Right cardiac atrium (tissue), 5 donors: ENCODE measurements around the gene CCDC69. TPM values are rescaled to one million over a fixed set of nuclear protein-coding genes. Genes with fewer than 3 reads are reported as not detected.
"Not testable (repeated sequence)": the region's sequence is repeated elsewhere in the genome, so short reads cannot be mapped to it uniquely, and the experiment has no call there.

Experiments
- ATAC-seq, 2 donors: fragments of 200-7000 bp; cut with Tn5 transposase; one replicate each; pipeline versions ENCODE4 v1.8.0 to v1.9.1; 2020; ENCODE audit warnings: moderate library complexity in 2 of 2, mild to moderate bottlenecking in 1 of 2
- DNase-seq, 3 donors: peaks; one replicate each; pipeline ENCODE4 v3.0.0-alpha.2; 2020
- H3K27ac ChIP-seq: one replicate; pipeline ENCODE4 v1.5.1; 2013; ENCODE audit warnings: mild to moderate bottlenecking, low read length, control low read depth, moderate library complexity
- H3K27me3 ChIP-seq: one replicate; pipeline ENCODE4 v1.6.1; 2013; ENCODE audit not compliant: control insufficient read depth, insufficient read depth
- H3K4me1 ChIP-seq: one replicate; pipeline ENCODE4 v1.6.1; 2013; ENCODE audit warnings: low read length; ENCODE audit not compliant: control insufficient read depth, insufficient read depth
- H3K4me3 ChIP-seq: one replicate; pipeline ENCODE4 v1.5.1; 2013; ENCODE audit warnings: low read length, control low read depth
- H3K9me3 ChIP-seq: one replicate; pipeline ENCODE4 v1.6.1; 2013; ENCODE audit warnings: low read length; ENCODE audit not compliant: control insufficient read depth
- WGBS: extraction: QIAGEN DNeasy Blood & Tissue Kit; methylation state at CpG from one replicate; pipeline ENCODE4 v1.1.7; 2013; 5-methylcytosine and 5-hydroxymethylcytosine counted together
- intact Hi-C, 4 donors: fragments of 100-400 bp; cut with DNase I; formaldehyde crosslinking; loops; one replicate each; pipeline versions ENCODE4 v1.11.0 to v1.14.0; 2022 to 2023
- polyA plus RNA-seq: library from polyadenylated mRNA; stranded (reverse); fragments of 200-250 nt; gene quantifications from one replicate; pipeline ENCODE4 v1.2.3, GENCODE V29; 2013
- total RNA-seq, 4 donors: library from RNA; stranded (reverse); fragmentation: NEBNext Ultra II Directional; extraction: Animal tissue kit (Norgen Biotek cat#: 25700); gene quantifications; one replicate each; pipeline ENCODE4 v1.2.1, GENCODE V29; 2021
- donor health status: healthy with polysubstance abuse.
- donor health status: DM: no; HTN: yes; CAD: no.
- donor health status: DM: no; HTN: no; CAD: no.
- donor health status: DM: no; HTN: yes; CAD: no; lungs with severe emphysema.
- donor health status: DM: yes; HTN: yes; CAD: no.

CCDC69 gene
- total and polyA plus RNA-seq, 5 donors = 167 to 244 (median 191) TPM

GRCh38 chr5:151180291-151180690 is 43.6 kb downstream of the CCDC69 start:
- no peaks in the 10 kb centered on the region for H3K4me1 ChIP-seq
- intact Hi-C loops = no loop called here
- DNase-seq = no peak
- H3K9me3 ChIP-seq = no peaks in the 10 kb centered on the region
- no peak overlapping the region for H3K4me3 ChIP-seq
- ATAC-seq = no peak
- H3K27me3 ChIP-seq = no peaks in the 10 kb centered on the region
- H3K27ac ChIP-seq = no peak overlapping the region
- WGBS = 93% methylated on average over 6 of the region's 6 CpGs

- no peak for DNase-seq
- no peak for ATAC-seq
- intact Hi-C loops = loop anchor here in 1 of 4 donors (10.0 kb wide), 1 partner anchor 55 kb away; no protein-coding TSS in a partner anchor
- Histone ChIP-seq H3K9me3 (no peaks in the 10 kb centered on the region), H3K27me3 (no peaks in the 10 kb centered on the region), H3K4me3 (no peak overlapping the region), H3K27ac (no peak overlapping the region), H3K4me1 (no peaks in the 10 kb centered on the region)
- WGBS = 91% methylated on average over 4 of the region's 4 CpGs
These were observed 44.4 kb downstream of the CCDC69 start for GRCh38 chr5:151179489-151179840.

DNA sequence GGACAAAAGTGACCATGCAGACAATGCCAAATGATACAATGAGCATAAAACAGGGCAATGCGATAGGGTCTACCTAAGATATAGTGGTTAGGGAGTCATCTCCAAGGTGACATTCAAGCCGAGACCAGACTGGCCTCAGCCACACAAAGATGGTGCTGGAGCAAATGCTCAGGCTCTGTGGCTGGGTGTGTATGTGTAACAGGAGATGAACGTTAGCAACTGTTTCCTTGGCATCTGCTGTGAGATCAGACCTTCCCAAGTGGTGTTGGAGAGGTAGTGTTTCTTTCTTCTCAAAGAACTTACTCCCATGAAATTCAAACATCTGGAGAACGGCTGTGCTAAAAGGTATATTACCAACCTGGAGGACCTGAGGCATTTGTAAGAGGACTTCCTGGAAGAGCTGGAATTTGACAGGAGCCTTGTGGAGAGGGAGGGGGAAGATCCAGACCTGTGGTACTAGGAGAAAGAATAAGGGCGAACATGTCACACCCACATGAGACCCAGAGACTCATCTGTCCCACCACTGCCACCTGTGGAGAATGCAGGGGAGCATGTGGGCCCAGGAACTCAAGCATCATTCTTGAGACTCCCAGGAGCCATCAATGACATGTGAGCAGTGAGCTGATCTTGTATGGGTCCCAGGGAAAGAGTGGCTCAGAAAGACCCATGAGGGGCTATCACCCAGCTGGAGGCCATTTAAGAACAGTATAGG is 45.0 kb downstream of the CCDC69 start:
- intact Hi-C loops = loop anchor here in 1 of 4 donors (10.0 kb wide), 1 partner anchor 56 kb away; no protein-coding TSS in a partner anchor
- no peak for DNase-seq

DNA sequence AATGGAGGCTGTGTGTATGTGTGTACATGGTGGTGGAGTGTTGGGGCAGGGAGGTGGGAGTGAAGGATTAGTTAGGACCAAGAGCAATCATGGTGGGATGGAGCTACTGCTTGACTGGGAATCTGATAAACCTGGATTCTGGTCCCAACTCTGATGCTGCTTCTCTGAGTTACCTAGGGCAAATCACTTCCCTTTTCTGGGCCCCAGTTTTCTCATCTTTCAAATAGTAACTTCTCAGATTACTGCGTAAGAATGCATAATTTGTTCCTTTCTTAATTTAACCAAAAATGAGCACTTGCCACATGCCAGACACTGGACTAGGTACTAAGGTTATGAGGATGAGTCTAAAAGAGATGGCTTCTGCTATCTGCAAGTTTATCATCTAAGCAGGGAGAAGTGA is 45.5 kb downstream of the CCDC69 start:
- no peak overlapping the region for H3K4me3 ChIP-seq
- no peaks in the 10 kb centered on the region for H3K9me3 ChIP-seq
- 94% methylated on average over 1 of the region's 1 CpG for WGBS
- no peak overlapping the region for H3K27ac ChIP-seq
- H3K4me1 ChIP-seq = peaks cover 3% of the 10 kb centered on the region
- intact Hi-C loops = loop anchor here in 1 of 4 donors (10.0 kb wide), 1 partner anchor 56 kb away; no protein-coding TSS in a partner anchor
- DNase-seq = no peak
- ATAC-seq = no peak
- H3K27me3 ChIP-seq = no peaks in the 10 kb centered on the region

More for the DNA sequence above, 45.0 kb downstream of the CCDC69 start:
- Histone ChIP-seq H3K27ac (no peak overlapping the region), H3K4me1 (peaks cover 3% of the 10 kb centered on the region), H3K27me3 (no peaks in the 10 kb centered on the region), H3K9me3 (no peaks in the 10 kb centered on the region), H3K4me3 (no peak overlapping the region)
- 81% methylated on average over 5 of the region's 5 CpGs for WGBS
- no peak for ATAC-seq

DNA sequence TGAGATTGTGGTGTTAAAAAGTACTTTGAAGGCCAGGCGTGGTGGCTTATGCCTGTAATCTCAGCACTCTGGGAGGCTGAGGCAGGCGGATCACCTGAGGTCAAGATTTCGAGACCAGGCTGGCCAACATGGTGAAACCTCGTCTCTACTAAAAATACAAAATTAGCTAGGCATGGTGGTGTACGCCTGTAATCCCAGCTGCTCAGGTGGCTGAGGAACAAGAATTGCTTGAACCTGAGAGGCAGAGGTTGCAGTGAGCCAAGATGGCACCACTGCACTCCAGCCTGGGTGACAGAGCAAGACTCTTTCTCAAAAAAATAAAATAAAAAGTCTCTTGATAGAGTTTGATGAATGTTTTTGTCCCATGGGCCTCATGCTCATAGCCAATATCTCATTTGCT is 47.6 kb downstream of the CCDC69 start:
- H3K4me1 ChIP-seq, H3K4me3 ChIP-seq, H3K9me3 ChIP-seq, ATAC-seq, DNase-seq, H3K27ac ChIP-seq, H3K27me3 ChIP-seq: not testable (repeated sequence)
- 93% methylated on average over 5 of the region's 5 CpGs for WGBS
- intact Hi-C loops = loop anchor here in 1 of 4 donors (10.0 kb wide), 1 partner anchor 59 kb away; no protein-coding TSS in a partner anchor

DNA sequence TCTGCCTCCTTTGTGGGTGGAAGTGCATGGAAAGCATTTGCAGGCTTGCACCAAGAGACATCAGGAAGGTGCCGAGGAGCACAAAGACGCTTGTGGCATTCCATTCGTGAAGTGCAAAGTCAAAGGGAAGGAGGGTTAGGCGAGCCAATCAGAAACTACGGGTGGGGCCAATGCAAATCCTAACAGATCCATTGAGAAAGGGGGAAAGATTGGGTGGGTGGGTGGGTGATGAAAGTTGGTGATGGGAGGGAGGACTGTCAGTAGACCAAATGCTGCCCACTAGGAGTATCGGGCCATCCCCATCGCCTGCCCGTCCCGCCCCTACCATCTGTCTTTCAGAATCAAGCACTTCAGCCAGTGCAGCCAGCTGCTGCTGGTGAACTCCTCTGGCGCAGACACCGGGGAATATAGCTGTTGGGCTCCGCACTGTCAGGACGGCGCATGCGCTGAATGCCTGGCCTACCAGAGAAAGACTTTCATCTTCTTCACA is 49.2 kb downstream of the CCDC69 start:
- intact Hi-C loops = loop anchor here in 1 of 4 donors (10.0 kb wide), 1 partner anchor 60 kb away; no protein-coding TSS in a partner anchor
- no peaks in the 10 kb centered on the region for H3K27me3 ChIP-seq
- H3K9me3 ChIP-seq = no peaks in the 10 kb centered on the region
- 60% methylated on average over 15 of the region's 15 CpGs for whole genome bisulfite sequencing
- ATAC-seq (peak; percentile 59 to 62), DNase-seq (peak; percentile 46 to 79 (median 64))
- H3K4me3 ChIP-seq = no peak overlapping the region
- peak overlapping the region; percentile 12 for H3K27ac ChIP-seq
- H3K4me1 ChIP-seq = peaks cover 3% of the 10 kb centered on the region

DNA sequence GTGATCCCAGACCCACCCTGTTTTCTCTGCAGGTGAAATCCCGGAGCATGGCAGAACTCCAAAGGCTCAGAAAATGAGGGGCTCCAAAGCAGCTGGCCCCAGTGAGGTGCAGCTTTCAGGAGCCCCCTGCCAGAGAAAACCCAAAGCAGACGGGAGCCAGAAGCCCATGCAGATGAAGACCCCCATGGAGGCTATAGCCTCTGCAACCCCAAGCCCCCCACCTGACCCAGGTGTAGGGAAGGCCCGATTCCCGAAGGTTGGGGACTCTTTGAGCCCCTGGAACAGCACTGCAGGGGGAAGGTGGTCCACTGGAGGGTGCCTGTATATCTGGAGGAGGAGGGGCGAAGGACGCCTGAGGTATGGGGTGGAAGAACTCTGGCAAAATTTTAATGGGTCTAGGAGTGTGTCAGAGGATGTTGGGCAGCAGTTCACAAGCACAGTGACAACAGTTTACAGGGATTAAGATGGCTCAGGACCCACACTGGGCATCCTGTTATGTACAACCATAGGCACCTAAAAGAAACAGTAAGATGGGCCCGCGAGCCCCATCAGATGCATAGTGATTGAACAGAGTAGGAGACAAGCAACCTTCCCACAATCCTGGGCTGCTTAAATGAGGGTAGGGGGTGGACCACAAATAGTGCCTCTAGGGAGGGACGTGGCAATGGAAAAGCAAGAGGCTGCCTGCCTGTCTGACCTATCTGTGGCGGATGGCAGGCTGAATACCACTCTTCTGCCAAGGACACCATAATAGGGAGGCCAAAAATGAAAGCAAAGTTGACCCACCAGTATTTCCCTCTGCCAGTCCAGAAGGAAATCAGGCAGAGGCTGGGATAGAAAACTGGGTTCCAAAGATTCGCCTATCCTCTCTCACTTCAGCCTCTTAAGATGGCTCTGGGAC is 49.9 kb downstream of the CCDC69 start:
- H3K4me3 ChIP-seq = no peak overlapping the region
- DNase-seq = no peak
- H3K27me3 ChIP-seq = no peaks in the 10 kb centered on the region
- H3K4me1 ChIP-seq = peaks cover 3% of the 10 kb centered on the region
- WGBS = 81% methylated on average over 11 of the region's 11 CpGs
- intact Hi-C loops = loop anchor here in 1 of 4 donors (10.0 kb wide), 1 partner anchor 61 kb away; no protein-coding TSS in a partner anchor
- peak overlapping the region; percentile 12 for H3K27ac ChIP-seq
- ATAC-seq = peak; percentile 36 to 40
- H3K9me3 ChIP-seq = no peaks in the 10 kb centered on the region

GRCh38 chr5:151171529-151171928 is 52.4 kb downstream of the CCDC69 start:
- ATAC-seq = no peak

GRCh38 chr5:151168602-151169344 is 55.1 kb downstream of the CCDC69 start:
- DNase-seq (no peak), ATAC-seq (no peak)
- no peak overlapping the region for H3K4me3 ChIP-seq
- H3K4me1 ChIP-seq = peaks cover 3% of the 10 kb centered on the region
- H3K27ac ChIP-seq = no peak overlapping the region
- no peaks in the 10 kb centered on the region for H3K27me3 ChIP-seq
- WGBS = 78% methylated on average over 10 of the region's 10 CpGs
- no peaks in the 10 kb centered on the region for H3K9me3 ChIP-seq
- intact Hi-C loops = loop anchor here in 2 of 4 donors (5.0 kb wide), 2 partner anchors 69 to 116 kb away; no protein-coding TSS in a partner anchor

More at GRCh38 chr5:151171529-151171928, 52.4 kb downstream of the CCDC69 start:
- intact Hi-C loops = loop anchor here in 1 of 4 donors (10.0 kb wide), 1 partner anchor 63 kb away; no protein-coding TSS in a partner anchor
- Histone ChIP-seq H3K9me3 (no peaks in the 10 kb centered on the region), H3K27me3 (no peaks in the 10 kb centered on the region), H3K4me3 (no peak overlapping the region), H3K4me1 (peaks cover 3% of the 10 kb centered on the region), H3K27ac (no peak overlapping the region)
- DNase-seq = no peak
- WGBS = 71% methylated on average over 1 of the region's 1 CpG

DNA sequence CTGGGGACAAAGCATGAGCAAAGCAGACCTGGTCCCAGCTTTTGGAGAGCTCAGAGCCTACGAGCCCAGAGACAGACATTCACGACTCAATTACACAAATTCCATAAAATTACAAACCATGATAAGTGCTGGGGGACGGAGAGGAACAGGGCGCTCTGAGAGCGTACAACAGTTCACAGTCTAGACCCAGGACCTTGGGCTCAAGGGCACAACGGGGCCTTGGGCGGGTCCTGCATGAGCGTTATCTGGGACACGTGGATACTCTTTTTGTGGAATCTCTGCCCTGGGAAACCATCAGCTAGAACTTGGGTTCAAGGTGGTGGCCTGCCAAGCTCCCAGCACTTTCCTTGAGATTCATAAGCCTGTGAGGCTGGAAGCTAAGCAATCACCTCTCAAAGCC is 56.9 kb downstream of the CCDC69 start:
- Histone ChIP-seq H3K4me1 (peaks cover 3% of the 10 kb centered on the region), H3K27ac (no peak overlapping the region), H3K9me3 (no peaks in the 10 kb centered on the region), H3K27me3 (no peaks in the 10 kb centered on the region), H3K4me3 (no peak overlapping the region)
- no peak for DNase-seq
- WGBS = 77% methylated on average over 9 of the region's 9 CpGs
- intact Hi-C loops = loop anchor here in 2 of 4 donors (5.0 kb wide), 2 partner anchors 70 to 115 kb away; no protein-coding TSS in a partner anchor
- no peak for ATAC-seq
